G401 (cell line): ENCODE measurements around the gene ZNF580. TPM values are rescaled to one million over a fixed set of nuclear protein-coding genes. Genes with fewer than 3 reads are reported as not detected.

Experiments
- DNase-seq: peaks from one replicate; pipeline ENCODE4 v3.0.0-alpha.2; 2015; ENCODE audit warnings: low spot score
- in situ Hi-C: cut with HindIII; loops from 2 replicates; pipeline ENCODE4 v1.10.0; 2016; ENCODE audit warnings: low sequenced_read_pairs, mixed read lengths
- total RNA-seq: library from RNA; depleted of rRNA; stranded (reverse); fragments of >200 nt; shearing (Covaris generic); gene quantifications from 2 replicates; pipeline ENCODE4 v1.2.3, GENCODE V29; 2014; rRNA removed

The ZNF580 gene
- total RNA-seq, 1 experiment from 2014 or later: 5.1 TPM

GRCh38 chr19:55685776-55686175, 45.0 kb downstream of the ZNF580 start:
- in situ Hi-C loops: no loop called here
- DNase-seq: no peak

- in situ Hi-C loops: no loop called here
- no peak for DNase-seq
These were observed 45.7 kb downstream of the ZNF580 start for GRCh38 chr19:55686311-55687050.

GRCh38 chr19:55687281-55688201, 46.7 kb downstream of the ZNF580 start:
- in situ Hi-C loops: no loop called here
- DNase-seq: no peak

GRCh38 chr19:55688422-55689218, 47.8 kb downstream of the ZNF580 start:
- no peak for DNase-seq
- in situ Hi-C loops: no loop called here

GRCh38 chr19:55689411-55690108, 48.8 kb downstream of the ZNF580 start:
- in situ Hi-C loops: no loop called here
- DNase-seq: no peak

GRCh38 chr19:55690109-55690768, 49.4 kb downstream of the ZNF580 start:
- in situ Hi-C loops: no loop called here
- peak; percentile 14 for DNase-seq

GRCh38 chr19:55690769-55691545, 50.2 kb downstream of the ZNF580 start:
- no peak for DNase-seq
- in situ Hi-C loops: no loop called here

- no peak for DNase-seq
- in situ Hi-C loops: no loop called here
These were observed 51.0 kb downstream of the ZNF580 start for GRCh38 chr19:55691561-55692481.

- in situ Hi-C loops: no loop called here
These were observed 51.9 kb downstream of the ZNF580 start for GRCh38 chr19:55692681-55693081.

More at GRCh38 chr19:55692681-55693081, 51.9 kb downstream of the ZNF580 start:
- DNase-seq: no peak

Other genes with a start within 250 kb of the ZNF580 start
- gene UBE2S, start 233.2 kb upstream of the ZNF580 start, total RNA-seq: 329 and 348 TPM in 2 replicates
- gene SHISA7, start 197.7 kb upstream of the ZNF580 start, total RNA-seq: not detected in 2 replicates
- 186 and 197 TPM in 2 replicates for gene ISOC2, start 179.4 kb upstream of the ZNF580 start, total RNA-seq
- gene C19orf85, start 176.3 kb upstream of the ZNF580 start, total RNA-seq: not detected in 2 replicates
- gene ZNF628, start 164.4 kb upstream of the ZNF580 start, total RNA-seq: 13.3 and 27.6 TPM in 2 replicates
- 143 and 157 TPM in 2 replicates for gene NAT14, start 155.8 kb upstream of the ZNF580 start, total RNA-seq
- gene SSC5D, start 152.6 kb upstream of the ZNF580 start, total RNA-seq: 2.5 and 9.4 TPM in 2 replicates
- gene SBK2, start 103.9 kb upstream of the ZNF580 start, total RNA-seq: 1.9 and 3.6 TPM in 2 replicates
- 0.31 and 0.37 TPM in 2 replicates for gene SBK3, start 95.5 kb upstream of the ZNF580 start, total RNA-seq
- 10.0 and 16.2 TPM in 2 replicates for gene ZNF579, start 60.2 kb upstream of the ZNF580 start, total RNA-seq
- 5.2 and 7.7 TPM in 2 replicates for gene FIZ1, start 41.5 kb upstream of the ZNF580 start, total RNA-seq
- 8.4 and 19.8 TPM in 2 replicates for gene ZNF524, start 40.7 kb upstream of the ZNF580 start, total RNA-seq
- gene ZNF865, start 35.4 kb upstream of the ZNF580 start, total RNA-seq: 1.6 and 1.7 TPM in 2 replicates
- gene ZNF784, start 16.4 kb upstream of the ZNF580 start, total RNA-seq: 6.8 and 21.0 TPM in 2 replicates
- gene ZNF581, start 2.6 kb downstream of the ZNF580 start, total RNA-seq: 31.0 and 53.7 TPM in 2 replicates
- 24.9 and 29.0 TPM in 2 replicates for gene CCDC106, start 7.2 kb downstream of the ZNF580 start, total RNA-seq
- 239 and 262 TPM in 2 replicates for gene U2AF2, start 14.0 kb downstream of the ZNF580 start, total RNA-seq
- 40.6 and 89.1 TPM in 2 replicates for gene EPN1, start 34.2 kb downstream of the ZNF580 start, total RNA-seq
- gene NLRP9, start 97.4 kb downstream of the ZNF580 start, total RNA-seq: not detected in 2 replicates
- 0.49 and 3.1 TPM in 2 replicates for gene RFPL4A, start 118.1 kb downstream of the ZNF580 start, total RNA-seq
- 0.17 and 0.18 TPM in 2 replicates for gene RFPL4AL1, start 128.1 kb downstream of the ZNF580 start, total RNA-seq
- gene NLRP11, start 191.0 kb downstream of the ZNF580 start, total RNA-seq: 1.4 and 1.6 TPM in 2 replicates
- gene NLRP4, start 195.5 kb downstream of the ZNF580 start, total RNA-seq: 0.07 TPM in 1 of 2 replicates, not detected in the other